IMR-90 (cell line): ENCODE measurements around the gene DDA1. TPM values are rescaled to one million over a fixed set of nuclear protein-coding genes. Genes with fewer than 3 reads are reported as not detected.

Source experiments
- ATAC-seq: fragments of 200-7000 bp; cut with Tn5 transposase; 2 replicates; pipeline ENCODE4 v1.9.1; 2020; ENCODE audit warnings: low read depth, mild to moderate bottlenecking, moderate library complexity
- BruUV-seq: library from RNA; stranded (reverse); fragments of 400-500 nt; replicated peaks from 2 replicates; lab custom pipeline; 2021; lab: Mats Ljungman, UMichigan
- CTCF ChIA-PET: fragments of 300-600 bp; formaldehyde crosslinking; extraction: SDS; loops from one replicate; lab custom pipeline; 2021; ENCODE audit warnings: antibody characterized with exemption; lab: Yijun Ruan, JAX
- POLR2A ChIA-PET: fragments of 300-600 bp; sonication (Branson Sonifier 250); formaldehyde crosslinking; loops from one replicate; lab custom pipeline; 2022; ENCODE audit warnings: antibody characterized with exemption; ENCODE audit not compliant: unreplicated experiment; lab: Charles Lee
- DNase-seq: peaks from one replicate; pipeline ENCODE4 v3.0.0; 2013
- H2AFZ ChIP-seq: replicated peaks from 2 replicates; pipeline ENCODE3; 2013; ENCODE audit warnings: low read length, mild to moderate bottlenecking; ENCODE audit not compliant: poor library complexity
- H2AK5ac ChIP-seq: 2 replicates; pipeline ENCODE4 v1.6.1; 2013; ENCODE audit warnings: low read depth, low read length, inconsistent platforms
- H2AK9ac ChIP-seq: replicated peaks from 2 replicates; pipeline ENCODE3; 2013; ENCODE audit warnings: mild to moderate bottlenecking, low read depth, low read length, moderate library complexity; ENCODE audit not compliant: poor library complexity
- H2BK120ac ChIP-seq: 2 replicates; pipeline ENCODE4 v1.6.1; 2013; ENCODE audit warnings: low read depth, low read length, inconsistent platforms
- H2BK15ac ChIP-seq: 3 replicates; pipeline ENCODE4 v1.6.1; 2013; ENCODE audit warnings: low read depth, low read length, inconsistent platforms
- H2BK20ac ChIP-seq: 2 replicates; pipeline ENCODE4 v1.6.1; 2013; ENCODE audit warnings: low read depth, mild to moderate bottlenecking, inconsistent platforms, low read length, moderate library complexity
- H2BK5ac ChIP-seq: 2 replicates; pipeline ENCODE4 v1.6.1; 2013; ENCODE audit warnings: mild to moderate bottlenecking, low read depth, low read length, inconsistent platforms; ENCODE audit not compliant: poor library complexity, severe bottlenecking
- H3K14ac ChIP-seq: replicated peaks from 2 replicates; pipeline ENCODE4 v1.6.1; 2013; ENCODE audit warnings: low read depth, low read length, inconsistent platforms
- H3K18ac ChIP-seq: 2 replicates; pipeline ENCODE4 v1.6.1; 2013; ENCODE audit warnings: low read depth, low read length, control low read depth
- H3K23ac ChIP-seq: 2 replicates; pipeline ENCODE4 v1.6.1; 2013; ENCODE audit warnings: low read depth, low read length, inconsistent platforms
- H3K27ac ChIP-seq: 2 replicates; pipeline ENCODE4 v1.5.1; 2013; ENCODE audit warnings: mild to moderate bottlenecking, control low read depth, low read length; ENCODE audit not compliant: insufficient read depth
- H3K27me3 ChIP-seq: 2 replicates; pipeline ENCODE4 v1.6.1; 2013; ENCODE audit warnings: low read length; ENCODE audit not compliant: control insufficient read depth, insufficient read depth
- H3K36me3 ChIP-seq: 2 replicates; pipeline ENCODE4 v1.6.1; 2013; ENCODE audit warnings: low read length, mixed read lengths; ENCODE audit not compliant: control insufficient read depth, insufficient read depth
- H3K4ac ChIP-seq: 2 replicates; pipeline ENCODE4 v1.6.1; 2013; ENCODE audit warnings: low read depth, low read length, inconsistent platforms
- H3K4me1 ChIP-seq: 2 replicates; pipeline ENCODE4 v1.6.1; 2013; ENCODE audit warnings: low read length, mixed read lengths; ENCODE audit not compliant: control insufficient read depth, insufficient read depth
- H3K4me2 ChIP-seq: 2 replicates; pipeline ENCODE4 v1.6.1; 2013; ENCODE audit warnings: low read depth, mild to moderate bottlenecking, control low read depth, low read length, moderate library complexity
- H3K4me3 ChIP-seq: 2 replicates; pipeline ENCODE4 v1.5.1; 2013; ENCODE audit warnings: low read depth, mild to moderate bottlenecking, control low read depth, low read length, moderate library complexity; ENCODE audit not compliant: insufficient read depth
- H3K56ac ChIP-seq: 2 replicates; pipeline ENCODE4 v1.6.1; 2013; ENCODE audit warnings: low read length, inconsistent platforms; ENCODE audit not compliant: insufficient read depth; ENCODE audit errors: extremely low read depth
- H3K79me1 ChIP-seq, 2 experiments: 2 replicates each; pipeline ENCODE4 v1.6.1; 2013; ENCODE audit warnings: low read length in 2 of 2, inconsistent platforms in 1 of 2, low read depth in 1 of 2
- H3K9ac ChIP-seq: 2 replicates; pipeline ENCODE4 v1.6.1; 2013; ENCODE audit warnings: low read depth, low read length, control low read depth
- H3K9me1 ChIP-seq: 2 replicates; pipeline ENCODE4 v1.6.1; 2013; ENCODE audit warnings: low read length, inconsistent platforms; ENCODE audit not compliant: insufficient read depth
- H3K9me3 ChIP-seq: 2 replicates; pipeline ENCODE4 v1.6.1; 2013; ENCODE audit warnings: low read length; ENCODE audit not compliant: control insufficient read depth, insufficient read depth
- H4K20me1 ChIP-seq: 2 replicates; pipeline ENCODE4 v1.6.1; 2013; ENCODE audit warnings: low read length, inconsistent platforms; ENCODE audit not compliant: insufficient read depth
- H4K5ac ChIP-seq: 2 replicates; pipeline ENCODE4 v1.6.1; 2013; ENCODE audit warnings: mild to moderate bottlenecking, low read depth, low read length, control low read depth
- H4K8ac ChIP-seq, 2 experiments: 2 replicates each; pipeline ENCODE4 v1.6.1; 2013; ENCODE audit warnings: low read depth in 2 of 2, low read length in 2 of 2, control low read depth in 1 of 2, inconsistent platforms in 1 of 2
- H4K91ac ChIP-seq: 2 replicates; pipeline ENCODE4 v1.6.1; 2013; ENCODE audit warnings: low read depth, low read length, inconsistent platforms; ENCODE audit not compliant: insufficient read depth
- CEBPB ChIP-seq: IDR thresholded peaks from 2 replicates; pipeline ENCODE4 v1.6.1; 2012; ENCODE audit warnings: low read depth, low read length, improper control_type of control experiment
- CHD1 ChIP-seq: IDR thresholded peaks from 2 replicates; pipeline ENCODE4 v1.6.1; 2012; ENCODE audit warnings: low read depth, low read length, improper control_type of control experiment
- CTCF ChIP-seq: conservative IDR thresholded peaks from 2 replicates; pipeline ENCODE4 v1.5.1; 2012; ENCODE audit warnings: mild to moderate bottlenecking, low read depth, low read length, improper control_type of control experiment
- FOS ChIP-seq: fragments of 150-350 bp; IDR thresholded peaks from 2 replicates; pipeline ENCODE4 v1.6.1; 2016; ENCODE audit warnings: low read depth, low read length
- MAZ ChIP-seq: IDR thresholded peaks from 2 replicates; pipeline ENCODE4 v1.6.1; 2012; ENCODE audit warnings: low read depth, mild to moderate bottlenecking, low read length, improper control_type of control experiment, moderate library complexity, borderline replicate concordance
- RCOR1 ChIP-seq: IDR thresholded peaks from 2 replicates; pipeline ENCODE4 v1.6.1; 2012; ENCODE audit warnings: mild to moderate bottlenecking, low read length, improper control_type of control experiment; ENCODE audit not compliant: insufficient replicate concordance
- RFX5 ChIP-seq: IDR thresholded peaks from 2 replicates; pipeline ENCODE4 v1.8.0; 2012; ENCODE audit warnings: low read depth, mild to moderate bottlenecking, low read length, moderate library complexity
- WGBS, 2 experiments: methylation state at CpG; one replicate each; pipeline versions ENCODE4 v1.1.5 to v1.1.7; 2013; ENCODE audit warnings: missing lambda C conversion rate in 2 of 2; ENCODE audit not compliant: insufficient read length in 1 of 2; ENCODE audit errors: extremely low coverage in 2 of 2; 5-methylcytosine and 5-hydroxymethylcytosine counted together
- dilution Hi-C: fragments of 300-500 bp; cut with HindIII; formaldehyde crosslinking; loops from one replicate; pipeline ENCODE4 v1.14.3; 2018; ENCODE audit warnings: low sequenced_read_pairs; ENCODE audit not compliant: unreplicated experiment
- in situ Hi-C: fragments of 300-500 bp; cut with MboI; formaldehyde crosslinking; loops from 3 replicates; pipeline ENCODE4 v1.14.3; 2019; ENCODE audit warnings: low sequenced_read_pairs, inconsistent platforms, mixed read lengths
- intact Hi-C: fragments of 100-400 bp; cut with micrococcal nuclease; formaldehyde crosslinking; loops from 2 replicates; pipeline ENCODE4 v1.10.0; 2022
- polyA plus RNA-seq, 3 experiments: library from polyadenylated mRNA; depleted of rRNA; stranded (reverse); fragments of >200 nt; gene quantifications; 2 replicates each; pipeline ENCODE4 v1.2.3, GENCODE V29; 2012; ENCODE audit warnings: low replicate concordance in 1 of 3
- total RNA-seq: library from RNA; depleted of rRNA; stranded (reverse); fragments of >200 nt; gene quantifications from 2 replicates; pipeline ENCODE4 v1.2.3, GENCODE V29; 2012
- TF ChIP-seq, protein P1 (sequence below): fragments of 150-350 bp; IDR thresholded peaks from 2 replicates; pipeline ENCODE4 v1.6.1; 2016; ENCODE audit warnings: low read depth, mild to moderate bottlenecking, low read length, moderate library complexity, borderline replicate concordance

Gene DDA1
- total and polyA plus RNA-seq, 2 of the 4 experiments (the other 2 are of a cell fraction) = 33.7 to 87.2 TPM

DNA sequence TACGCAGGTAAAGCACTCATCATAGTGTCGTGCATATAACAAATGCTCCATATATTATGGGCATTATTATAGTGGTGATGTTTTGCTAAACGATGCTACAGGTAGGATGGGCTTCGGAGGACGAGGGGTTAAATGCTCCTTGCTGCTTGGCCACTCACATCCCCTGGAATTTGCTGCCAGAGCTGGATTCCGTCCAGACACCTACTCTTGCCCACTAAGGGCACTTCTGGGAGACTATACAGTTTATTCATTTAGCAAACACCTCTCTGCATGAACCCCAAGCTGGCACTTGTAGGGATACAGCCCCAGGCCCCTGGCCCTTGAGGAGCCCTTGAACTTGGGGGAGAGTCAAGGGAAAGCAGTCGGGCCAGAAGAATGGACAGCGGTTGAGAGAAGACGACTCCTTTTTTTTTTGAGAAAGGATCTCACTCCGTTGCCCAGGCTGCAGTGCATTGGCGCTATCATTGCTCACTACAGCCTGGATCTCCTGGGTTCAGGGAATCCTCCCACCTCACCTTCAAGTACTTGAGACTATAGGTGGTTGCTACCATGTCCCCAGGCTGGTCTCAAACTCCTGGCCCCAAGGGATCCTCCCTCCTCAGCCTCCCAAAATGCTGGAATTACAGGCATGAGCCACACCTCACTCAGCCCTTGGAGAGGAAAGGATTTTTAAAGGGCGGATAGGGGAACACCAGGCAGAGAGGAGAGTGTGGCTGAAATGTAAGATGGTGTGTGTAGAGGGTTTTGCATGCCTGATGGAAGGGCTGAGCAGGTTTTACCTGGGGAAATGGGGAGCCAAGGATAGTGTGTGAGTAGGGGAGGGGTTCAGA lies 4.8 kb upstream of the DDA1 start:
- Histone ChIP-seq H3K4ac (peak overlapping the region; percentile 81), H2BK5ac (peak overlapping the region; percentile 15), H3K14ac (no peak overlapping the region), H2AFZ (peak overlapping the region; percentile 78), H2BK15ac (no peak overlapping the region; the same call in 2 of the 3 replicates), H4K20me1 (no peaks in the 10 kb centered on the region), H3K79me1 (peaks cover 21 to 50% of the 10 kb centered on the region in 2 experiments), H2AK5ac (peak overlapping the region; percentile 86), H3K4me3 (no peak overlapping the region), H3K27ac (peak overlapping the region; percentile 46; the same call in 1 of the 2 replicates), H3K9me1 (peaks cover 19% of the 10 kb centered on the region), H3K27me3 (no peaks in the 10 kb centered on the region), H3K18ac (peak overlapping the region; percentile 38), H4K8ac (peak overlapping the region; percentile 2 to 26; a peak in 2 of 4 replicates), H3K9me3 (no peaks in the 10 kb centered on the region), H2BK20ac (peak overlapping the region; percentile 77; the same call in 1 of the 2 replicates), H3K56ac (peak overlapping the region; percentile 1; the same call in 1 of the 2 replicates), H2BK120ac (no peak overlapping the region), H2AK9ac (peak overlapping the region; percentile 93), H3K4me2 (no peak overlapping the region), H3K23ac (no peak overlapping the region; the same call in 1 of the 2 replicates), H4K91ac (peak overlapping the region; percentile 60; the same call in 1 of the 2 replicates), H4K5ac (0 out of 2 replicates have a peak overlapping the region, but pooled peaks have one; percentile 28), H3K4me1 (peaks cover 8% of the 10 kb centered on the region), H3K9ac (no peak overlapping the region), H3K36me3 (peaks cover 2% of the 10 kb centered on the region; the same call in 1 of the 2 replicates)
- dilution Hi-C loops (no loop called here), intact Hi-C loops (loop anchor here (1.0 kb wide), 1 partner anchor 37 kb away; the partner anchor contains the start of gene BABAM1), in situ Hi-C loops (no loop called here)
- CTCF ChIA-PET = interaction anchor here (0.6 to 1.0 kb wide), 4 partner anchors 12 to 591 kb away, joined by 3 to 5 read pairs (median 4); no protein-coding TSS in a partner anchor
- no TSS peak for BruUV-seq
- no peak for ATAC-seq
- no peak for TF ChIP-seq MAZ
- TF ChIP-seq CHD1 = no peak
- no peak for TF ChIP-seq CTCF
- no peak for TF ChIP-seq CEBPB
- no peak for TF ChIP-seq FOS
- TF ChIP-seq RCOR1 = no peak
- TF ChIP-seq RFX5 = no peak
- TF ChIP-seq, protein P1, sequence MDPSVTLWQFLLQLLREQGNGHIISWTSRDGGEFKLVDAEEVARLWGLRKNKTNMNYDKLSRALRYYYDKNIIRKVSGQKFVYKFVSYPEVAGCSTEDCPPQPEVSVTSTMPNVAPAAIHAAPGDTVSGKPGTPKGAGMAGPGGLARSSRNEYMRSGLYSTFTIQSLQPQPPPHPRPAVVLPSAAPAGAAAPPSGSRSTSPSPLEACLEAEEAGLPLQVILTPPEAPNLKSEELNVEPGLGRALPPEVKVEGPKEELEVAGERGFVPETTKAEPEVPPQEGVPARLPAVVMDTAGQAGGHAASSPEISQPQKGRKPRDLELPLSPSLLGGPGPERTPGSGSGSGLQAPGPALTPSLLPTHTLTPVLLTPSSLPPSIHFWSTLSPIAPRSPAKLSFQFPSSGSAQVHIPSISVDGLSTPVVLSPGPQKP = no peak
- POLR2A ChIA-PET = no interaction called here
- no peak for DNase-seq
- WGBS, 2 experiments = no CpG with 5 or more reads among the region's 12 CpGs
